Smooth muscle cell (in vitro differentiated cells): ENCODE results near the gene MAP9. TPM values are rescaled to one million over a fixed set of nuclear protein-coding genes. Genes with fewer than 3 reads are reported as not detected.

Source experiments
- DNase-seq: peaks from one replicate; lab custom pipeline; 2025; ENCODE audit not compliant: unreplicated experiment; lab: John Stamatoyannopoulos, UW
- H2AFZ ChIP-seq: fragments of 200-600 bp; sonication (generic); 2 replicates; pipeline ENCODE4 v1.6.0; 2016; ENCODE audit warnings: antibody characterized with exemption, low read depth, mild to moderate bottlenecking
- H3F3A ChIP-seq: fragments of 200-600 bp; sonication (generic); 2 replicates; pipeline ENCODE4 v1.6.0; 2017; ENCODE audit warnings: antibody characterized with exemption, low read depth
- H3K27ac ChIP-seq: fragments of 200-600 bp; sonication (generic); 2 replicates; pipeline ENCODE4 v1.5.1; 2016; ENCODE audit warnings: low read depth, mild to moderate bottlenecking
- H3K27me3 ChIP-seq: fragments of 200-600 bp; sonication (generic); 2 replicates; pipeline ENCODE4 v1.6.1; 2016; ENCODE audit warnings: low read depth, mild to moderate bottlenecking
- H3K36me3 ChIP-seq: fragments of 200-600 bp; sonication (generic); 2 replicates; pipeline ENCODE4 v1.5.1; 2016; ENCODE audit warnings: low read depth
- H3K4me1 ChIP-seq: fragments of 200-600 bp; sonication (generic); 2 replicates; pipeline ENCODE4 v1.5.1; 2016; ENCODE audit warnings: low read depth
- H3K4me2 ChIP-seq: fragments of 200-600 bp; sonication (generic); 2 replicates; pipeline ENCODE4 v1.6.0; 2016; ENCODE audit warnings: mild to moderate bottlenecking
- H3K4me3 ChIP-seq: fragments of 200-600 bp; sonication (generic); 2 replicates; pipeline ENCODE4 v1.5.1; 2016; ENCODE audit warnings: mild to moderate bottlenecking
- H3K79me2 ChIP-seq: fragments of 200-600 bp; sonication (generic); 2 replicates; pipeline ENCODE4 v1.6.0; 2016; ENCODE audit warnings: low read depth, mild to moderate bottlenecking
- H3K9ac ChIP-seq: fragments of 200-600 bp; sonication (generic); 2 replicates; pipeline ENCODE4 v1.6.0; 2016; ENCODE audit warnings: low read depth
- H3K9me3 ChIP-seq: fragments of 200-600 bp; sonication (generic); replicated peaks from 2 replicates; pipeline ENCODE4 v1.5.1; 2016; ENCODE audit warnings: low read depth
- H4K20me1 ChIP-seq: fragments of 200-600 bp; sonication (generic); 2 replicates; pipeline ENCODE4 v1.6.0; 2016; ENCODE audit warnings: low read depth
- WGBS: methylation state at CpG from one replicate; pipeline ENCODE4 v1.1.7; 2016; ENCODE audit warnings: low lambda C conversion rate; 5-methylcytosine and 5-hydroxymethylcytosine counted together
- polyA plus RNA-seq: library from polyadenylated mRNA; unstranded; fragments of >200 nt; fragmentation: Nextera tagmentation; extraction: Ambion mirVana; gene quantifications from 2 replicates; pipeline ENCODE4 v1.2.1, GENCODE V29; 2016
- total RNA-seq: library from RNA; depleted of rRNA; stranded (reverse); fragments of >200 nt; gene quantifications from 2 replicates; pipeline ENCODE4 v1.2.3, GENCODE V29; 2014
- TF ChIP-seq, protein P1 (sequence below): fragments of 200-600 bp; sonication (generic); IDR thresholded peaks from 2 replicates; pipeline ENCODE4 v1.5.1; 2017; ENCODE audit warnings: borderline replicate concordance, mild to moderate bottlenecking, antibody characterized with exemption; ENCODE audit not compliant: insufficient read depth, poor library complexity, severe bottlenecking

The MAP9 gene
- total and polyA plus RNA-seq, 2 experiments from 2014 or later, result 17.3 to 29.3 TPM

DNA sequence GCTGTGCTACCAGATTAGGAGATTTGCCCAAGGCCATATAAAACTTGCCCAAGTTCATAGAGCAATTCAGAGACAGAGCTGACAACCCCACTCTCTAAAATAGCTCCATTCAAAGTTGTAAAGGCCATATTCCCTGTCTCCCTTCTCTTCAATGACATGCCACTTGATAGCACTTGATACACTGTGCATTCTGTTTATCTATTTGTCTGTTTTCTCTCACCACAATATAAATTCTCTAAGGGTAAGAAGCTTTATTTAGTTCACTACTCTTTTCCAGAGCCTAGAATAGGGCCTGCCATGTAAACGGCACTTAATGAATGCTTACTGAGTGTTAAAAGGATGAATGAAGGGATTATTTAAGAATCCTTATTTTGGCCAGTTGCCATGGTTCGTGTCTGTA is 24.1 kb upstream of the MAP9 start:
- no peak for DNase-seq
- Histone ChIP-seq H3K27me3 (no peaks in the 10 kb centered on the region), H3K27ac (no peak overlapping the region), H3K36me3 (no peaks in the 10 kb centered on the region), H3F3A (no peaks in the 10 kb centered on the region), H4K20me1 (no peaks in the 10 kb centered on the region), H3K4me1 (peaks cover 10% of the 10 kb centered on the region), H3K4me2 (no peak overlapping the region), H3K9me3 (no peaks in the 10 kb centered on the region), H3K4me3 (no peak overlapping the region), H2AFZ (no peak overlapping the region), H3K9ac (no peak overlapping the region), H3K79me2 (no peaks in the 10 kb centered on the region)
- WGBS, result 27% methylated on average over 2 of the region's 2 CpGs
- TF ChIP-seq, protein P1, sequence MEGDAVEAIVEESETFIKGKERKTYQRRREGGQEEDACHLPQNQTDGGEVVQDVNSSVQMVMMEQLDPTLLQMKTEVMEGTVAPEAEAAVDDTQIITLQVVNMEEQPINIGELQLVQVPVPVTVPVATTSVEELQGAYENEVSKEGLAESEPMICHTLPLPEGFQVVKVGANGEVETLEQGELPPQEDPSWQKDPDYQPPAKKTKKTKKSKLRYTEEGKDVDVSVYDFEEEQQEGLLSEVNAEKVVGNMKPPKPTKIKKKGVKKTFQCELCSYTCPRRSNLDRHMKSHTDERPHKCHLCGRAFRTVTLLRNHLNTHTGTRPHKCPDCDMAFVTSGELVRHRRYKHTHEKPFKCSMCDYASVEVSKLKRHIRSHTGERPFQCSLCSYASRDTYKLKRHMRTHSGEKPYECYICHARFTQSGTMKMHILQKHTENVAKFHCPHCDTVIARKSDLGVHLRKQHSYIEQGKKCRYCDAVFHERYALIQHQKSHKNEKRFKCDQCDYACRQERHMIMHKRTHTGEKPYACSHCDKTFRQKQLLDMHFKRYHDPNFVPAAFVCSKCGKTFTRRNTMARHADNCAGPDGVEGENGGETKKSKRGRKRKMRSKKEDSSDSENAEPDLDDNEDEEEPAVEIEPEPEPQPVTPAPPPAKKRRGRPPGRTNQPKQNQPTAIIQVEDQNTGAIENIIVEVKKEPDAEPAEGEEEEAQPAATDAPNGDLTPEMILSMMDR, result no peak

DNA sequence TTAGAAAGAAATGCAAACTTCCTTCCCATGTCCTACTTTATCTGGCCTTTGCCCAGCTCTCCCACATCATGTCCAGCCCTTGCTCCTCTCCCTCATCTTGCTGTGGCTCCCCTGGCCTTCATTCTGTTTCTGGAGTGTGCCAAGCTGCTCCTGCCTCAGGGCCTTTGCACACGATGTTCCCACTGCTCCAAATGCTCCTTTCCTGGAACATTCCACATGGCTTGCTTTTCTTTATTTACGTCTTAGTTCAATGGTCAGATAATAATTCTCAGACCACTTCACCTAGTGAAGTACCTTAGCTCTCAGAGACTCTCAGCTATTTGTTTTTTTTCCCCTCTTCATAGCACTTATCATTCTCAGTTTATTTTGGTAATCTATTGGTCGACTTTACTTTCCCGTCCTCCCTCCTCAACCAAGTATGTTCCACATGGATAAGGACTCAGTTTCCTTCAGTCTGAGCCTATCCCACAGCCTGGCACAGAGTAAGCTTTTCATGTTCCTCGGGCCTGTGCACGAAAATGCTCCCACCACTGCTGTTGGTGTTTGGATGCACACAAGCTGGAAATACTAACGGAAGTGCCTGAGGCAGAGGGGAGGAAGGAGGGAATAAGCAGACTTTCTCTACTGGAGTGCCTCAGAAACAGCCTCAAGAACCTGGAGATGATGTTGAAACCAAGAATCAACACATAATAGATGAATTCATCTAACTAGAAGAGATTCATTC is 23.4 kb upstream of the MAP9 start:
- no peak overlapping the region for H3K4me2 ChIP-seq
- H3K27me3 ChIP-seq, result no peaks in the 10 kb centered on the region
- H3K27ac ChIP-seq, result no peak overlapping the region
- no peaks in the 10 kb centered on the region for H3K79me2 ChIP-seq
- no peaks in the 10 kb centered on the region for H3K36me3 ChIP-seq
- DNase-seq, result no peak
- H3F3A ChIP-seq, result no peaks in the 10 kb centered on the region
- no peaks in the 10 kb centered on the region for H4K20me1 ChIP-seq
- TF ChIP-seq, protein P1, result no peak
- 82% methylated on average over 7 of the region's 7 CpGs for WGBS
- H3K9me3 ChIP-seq, result no peaks in the 10 kb centered on the region
- no peak overlapping the region for H3K4me3 ChIP-seq
- no peak overlapping the region for H3K9ac ChIP-seq
- no peak overlapping the region for H2AFZ ChIP-seq
- peaks cover 10% of the 10 kb centered on the region for H3K4me1 ChIP-seq

DNA sequence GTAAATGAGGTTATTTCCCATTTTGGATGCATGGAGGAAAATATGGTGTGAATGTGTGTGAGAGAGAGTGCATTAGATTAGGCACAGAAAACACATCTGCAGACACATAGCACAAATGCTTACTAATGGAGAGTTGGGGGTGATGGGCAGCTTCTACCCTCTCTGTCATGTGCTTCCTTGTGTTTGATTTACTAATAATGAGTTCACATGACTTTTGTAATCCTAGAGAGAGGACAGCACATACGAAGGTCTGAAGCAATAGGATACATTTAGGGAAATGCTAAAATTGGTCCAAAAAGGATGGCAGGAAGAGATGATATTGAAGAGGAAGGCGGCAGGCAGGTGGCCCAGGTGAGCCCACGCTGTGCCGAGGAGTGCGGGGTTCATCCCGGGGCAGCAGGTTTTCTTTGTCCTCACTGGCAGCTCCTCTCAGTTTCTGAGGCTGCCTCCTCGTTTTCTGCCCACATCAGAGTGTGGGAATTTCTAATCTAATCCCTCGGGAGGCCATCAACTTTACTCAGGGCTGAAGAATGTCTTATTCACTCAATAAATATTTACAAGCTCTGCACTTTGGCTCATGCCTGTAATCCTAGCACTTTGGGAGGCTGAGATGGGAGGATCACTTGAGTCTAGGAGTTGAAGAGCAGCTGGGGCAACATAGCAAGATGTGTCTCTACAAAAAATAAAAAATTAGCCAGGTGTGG is 15.9 kb upstream of the MAP9 start:
- Histone ChIP-seq H3K36me3 (no peaks in the 10 kb centered on the region), H3K4me1 (no peaks in the 10 kb centered on the region), H4K20me1 (no peaks in the 10 kb centered on the region), H3K79me2 (no peaks in the 10 kb centered on the region), H3K4me2 (peak overlapping the region; percentile 79), H2AFZ (no peak overlapping the region), H3K9ac (peak overlapping the region; percentile 41), H3K4me3 (peak overlapping the region; percentile 3), H3F3A (no peaks in the 10 kb centered on the region), H3K9me3 (no peaks in the 10 kb centered on the region), H3K27me3 (no peaks in the 10 kb centered on the region), H3K27ac (peak overlapping the region; percentile 82)
- TF ChIP-seq, protein P1, result no peak
- DNase-seq, result no peak
- 16% methylated on average over 8 of the region's 8 CpGs for WGBS
